HG02870 (cell line): ENCODE data around the gene TGFBR2.

ENCODE experiments used
- ATAC-seq: cut with Tn5 transposase; IDR thresholded peaks from one replicate; pipeline ENCODE4 v1.9.1; 2021; ENCODE audit warnings: mild to moderate bottlenecking, moderate library complexity; ENCODE audit not compliant: unreplicated experiment

Gene TGFBR2

GRCh38 chr3:30671527-30672286 is 65.3 kb downstream of the TGFBR2 start:
- ATAC-seq, result no peak

- no peak for ATAC-seq
These were observed 65.9 kb downstream of the TGFBR2 start for GRCh38 chr3:30672287-30672735.

GRCh38 chr3:30672959-30673358 is 66.6 kb downstream of the TGFBR2 start:
- ATAC-seq, result no peak

- ATAC-seq, result no peak
These were observed 67.3 kb downstream of the TGFBR2 start for GRCh38 chr3:30673425-30674341.

- ATAC-seq, result no peak
These were observed 68.6 kb downstream of the TGFBR2 start for GRCh38 chr3:30675006-30675405.

- no peak for ATAC-seq
These were observed 69.4 kb downstream of the TGFBR2 start for GRCh38 chr3:30675774-30676173.

GRCh38 chr3:30676424-30677346 is 70.3 kb downstream of the TGFBR2 start:
- peak; percentile 60 for ATAC-seq

GRCh38 chr3:30677347-30677685 is 70.9 kb downstream of the TGFBR2 start:
- ATAC-seq, result no peak

GRCh38 chr3:30679045-30679444 is 72.6 kb downstream of the TGFBR2 start:
- no peak for ATAC-seq

GRCh38 chr3:30680789-30681648 is 74.6 kb downstream of the TGFBR2 start:
- ATAC-seq, result no peak

GRCh38 chr3:30681649-30682211 is 75.3 kb downstream of the TGFBR2 start:
- ATAC-seq, result no peak

- no peak for ATAC-seq
These were observed 76.2 kb downstream of the TGFBR2 start for GRCh38 chr3:30682434-30683155.

GRCh38 chr3:30683769-30684168 is 77.4 kb downstream of the TGFBR2 start:
- no peak for ATAC-seq

GRCh38 chr3:30684356-30684755 is 78.0 kb downstream of the TGFBR2 start:
- ATAC-seq, result no peak

- ATAC-seq, result no peak
These were observed 78.9 kb downstream of the TGFBR2 start for GRCh38 chr3:30685267-30685667.

GRCh38 chr3:30686176-30686575 is 79.8 kb downstream of the TGFBR2 start:
- no peak for ATAC-seq

- ATAC-seq, result no peak
These were observed 80.4 kb downstream of the TGFBR2 start for GRCh38 chr3:30686799-30687198.

GRCh38 chr3:30687930-30688570 is 81.6 kb downstream of the TGFBR2 start:
- no peak for ATAC-seq
